WERI-Rb-1 (cell line): ENCODE measurements around the gene ACADVL.

ENCODE experiments used
- DNase-seq: peaks from one replicate; pipeline ENCODE4 v3.0.0-alpha.2; 2020
- H3K27ac ChIP-seq: fragments of 250-450 bp; sonication (Bioruptor Pico); 2 replicates; pipeline ENCODE4 v1.5.1; 2020; ENCODE audit warnings: mild to moderate bottlenecking, moderate library complexity
- H3K27me3 ChIP-seq: fragments of 250-450 bp; sonication (Bioruptor Pico); 2 replicates; pipeline ENCODE4 v1.5.1; 2021; ENCODE audit warnings: mild to moderate bottlenecking, low read depth, moderate library complexity; ENCODE audit not compliant: insufficient read depth, severe bottlenecking
- H3K36me3 ChIP-seq: fragments of 250-450 bp; sonication (Bioruptor Pico); 2 replicates; pipeline ENCODE4 v1.5.1; 2020; ENCODE audit warnings: mild to moderate bottlenecking, moderate library complexity
- H3K4me3 ChIP-seq: 2 replicates; pipeline ENCODE4 v1.5.1; 2011; ENCODE audit warnings: low read depth, mild to moderate bottlenecking, control low read depth, low read length
- H3K9me3 ChIP-seq: fragments of 250-450 bp; sonication (Bioruptor Pico); 2 replicates; pipeline ENCODE4 v1.5.1; 2021; ENCODE audit warnings: mild to moderate bottlenecking, moderate library complexity; ENCODE audit not compliant: severe bottlenecking
- CTCF ChIP-seq: IDR thresholded peaks from 2 replicates; pipeline ENCODE4 v1.5.1; 2011; ENCODE audit warnings: low read depth, mild to moderate bottlenecking, control low read depth, inconsistent platforms, low read length

Gene ACADVL

GRCh38 chr17:7237761-7238419 is 18.2 kb downstream of the ACADVL start:
- DNase-seq, result peak; percentile 89
- Histone ChIP-seq H3K36me3 (peaks cover 57% of the 10 kb centered on the region), H3K27me3 (no peaks in the 10 kb centered on the region), H3K27ac (peak overlapping the region; percentile 95), H3K9me3 (no peaks in the 10 kb centered on the region), H3K4me3 (peak overlapping the region; percentile 96)
- TF ChIP-seq CTCF, result no peak

GRCh38 chr17:7238420-7239090 is 18.8 kb downstream of the ACADVL start:
- Histone ChIP-seq H3K9me3 (no peaks in the 10 kb centered on the region), H3K4me3 (peak overlapping the region; percentile 96), H3K27ac (peak overlapping the region; percentile 92), H3K36me3 (peaks cover 62% of the 10 kb centered on the region), H3K27me3 (no peaks in the 10 kb centered on the region)
- TF ChIP-seq CTCF, result no peak
- DNase-seq, result peak; percentile 55

- no peak for TF ChIP-seq CTCF
- Histone ChIP-seq H3K27me3 (no peaks in the 10 kb centered on the region), H3K27ac (peak within 1 kb of the TSS; percentile 92), H3K9me3 (no peaks in the 10 kb centered on the region), H3K36me3 (peaks cover 70% of the 10 kb centered on the region), H3K4me3 (peak within 1 kb of the TSS; percentile 96)
- DNase-seq, result peak; percentile 99
Measured at GRCh38 chr17:7239091-7240027, 19.6 kb downstream of the ACADVL start, which contains the start of gene PHF23. Gene PHF23, minus strand, starts transcription at chr17:7239457. Its CDS starts 178 bp downstream, at chr17:7239279.

- H3K27ac ChIP-seq, result peak overlapping the region; percentile 27
- no peaks in the 10 kb centered on the region for H3K27me3 ChIP-seq
- no peak for DNase-seq
- no peak for TF ChIP-seq CTCF
- peaks cover 71% of the 10 kb centered on the region for H3K36me3 ChIP-seq
- H3K9me3 ChIP-seq, result no peaks in the 10 kb centered on the region
- no peak overlapping the region for H3K4me3 ChIP-seq
Measured at GRCh38 chr17:7240375-7240774, 20.6 kb downstream of the ACADVL start.

GRCh38 chr17:7241090-7241733 is 21.5 kb downstream of the ACADVL start:
- H3K36me3 ChIP-seq, result peaks cover 71% of the 10 kb centered on the region

More at GRCh38 chr17:7241090-7241733, 21.5 kb downstream of the ACADVL start:
- Histone ChIP-seq H3K27ac (peak overlapping the region; percentile 99), H3K4me3 (peak overlapping the region; percentile 90), H3K9me3 (no peaks in the 10 kb centered on the region), H3K27me3 (no peaks in the 10 kb centered on the region)
- no peak for TF ChIP-seq CTCF
- no peak for DNase-seq
